T-helper 2 cell (primary cell): ENCODE measurements around the gene MYL3.
A peak's percentile ranks its signal among the peaks of the same experiment; 100 is the strongest.
"Not testable (repeated sequence)": the region's sequence is repeated elsewhere in the genome, so short reads cannot be mapped to it uniquely, and the experiment has no call there.

ENCODE experiments used
- DNase-seq, 5 experiments: peaks; one replicate each; pipeline versions ENCODE4 v3.0.0 to v3.0.0-alpha.2; 2012 to 2022
- total RNA-seq, 2 donors: gene quantifications; one replicate each; lab custom pipeline; 2026; lab: John Stamatoyannopoulos, UW

Gene MYL3
- total RNA-seq = 0 reads per million in 2 donors

DNA sequence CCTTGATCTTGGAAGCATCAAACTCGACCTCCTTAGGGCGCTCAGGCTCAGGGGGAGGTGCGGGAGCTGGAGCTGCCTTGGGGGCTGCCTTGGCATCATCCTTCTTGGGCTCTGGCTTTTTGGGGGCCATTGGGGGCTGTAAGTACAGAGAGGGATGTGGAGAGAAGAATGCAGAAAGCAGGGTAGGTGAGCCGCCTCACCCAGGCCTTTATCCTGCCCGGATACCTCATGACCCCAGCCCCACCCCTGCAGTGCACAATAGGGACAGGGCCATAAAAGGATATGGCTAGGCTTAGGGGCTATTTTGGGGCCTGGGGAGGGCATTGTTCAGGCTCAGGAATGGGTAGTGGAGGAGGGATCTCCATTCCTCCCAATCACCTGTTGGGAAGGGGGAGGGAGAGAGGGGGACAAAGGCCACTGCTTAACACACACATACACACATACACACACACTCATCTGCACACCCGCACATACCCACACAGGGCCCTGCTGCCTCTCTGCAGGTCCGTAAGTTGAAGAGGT is at the start of gene MYL3:
TSS of gene MYL3 (minus strand) at position 184 of the 522 bp plus-strand sequence. CDS start at position 130, 54 bp downstream.
- no peak for DNase-seq

DNA sequence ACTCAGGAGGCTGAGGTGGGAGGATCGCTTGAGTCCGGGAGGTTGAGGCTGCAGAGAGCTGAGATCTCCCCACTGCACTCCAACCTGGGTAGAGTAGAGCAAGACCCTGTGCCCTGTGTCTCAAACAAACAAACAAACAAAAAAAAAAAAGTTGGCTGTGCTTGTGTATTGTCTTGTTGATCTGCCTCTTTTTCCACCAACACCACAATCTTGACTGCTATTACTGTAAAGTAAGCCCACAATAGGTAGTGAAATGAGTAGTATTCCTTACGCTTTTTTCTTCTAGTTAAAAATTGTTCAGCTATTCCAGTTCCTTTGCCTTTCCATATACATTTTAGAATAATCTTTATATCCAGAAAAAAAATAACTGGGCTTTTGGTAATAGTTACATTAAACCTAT is 49.7 kb upstream of the MYL3 start:
- peak in 1 of 5 experiments; percentile 82 for DNase-seq

DNA sequence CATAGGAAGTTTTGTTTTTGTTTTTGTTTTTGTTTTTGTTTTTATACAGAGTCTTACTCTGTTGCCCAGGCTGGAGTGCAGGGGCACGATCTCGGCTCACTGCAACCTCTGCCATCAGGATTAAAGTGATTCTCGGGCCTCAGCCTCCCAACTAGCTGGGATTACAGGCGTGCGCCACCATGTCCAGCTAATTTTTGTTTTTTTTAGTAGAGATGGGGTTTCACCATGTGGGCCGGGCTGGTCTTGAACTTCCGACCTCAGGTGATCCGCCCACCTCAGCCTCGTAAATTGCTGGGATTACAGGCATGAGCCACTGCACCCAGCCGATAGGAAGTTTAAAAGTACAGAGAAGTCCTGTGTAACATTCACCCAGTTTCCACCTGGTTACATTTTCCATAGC is 47.7 kb upstream of the MYL3 start:
- DNase-seq = not testable (repeated sequence)

DNA sequence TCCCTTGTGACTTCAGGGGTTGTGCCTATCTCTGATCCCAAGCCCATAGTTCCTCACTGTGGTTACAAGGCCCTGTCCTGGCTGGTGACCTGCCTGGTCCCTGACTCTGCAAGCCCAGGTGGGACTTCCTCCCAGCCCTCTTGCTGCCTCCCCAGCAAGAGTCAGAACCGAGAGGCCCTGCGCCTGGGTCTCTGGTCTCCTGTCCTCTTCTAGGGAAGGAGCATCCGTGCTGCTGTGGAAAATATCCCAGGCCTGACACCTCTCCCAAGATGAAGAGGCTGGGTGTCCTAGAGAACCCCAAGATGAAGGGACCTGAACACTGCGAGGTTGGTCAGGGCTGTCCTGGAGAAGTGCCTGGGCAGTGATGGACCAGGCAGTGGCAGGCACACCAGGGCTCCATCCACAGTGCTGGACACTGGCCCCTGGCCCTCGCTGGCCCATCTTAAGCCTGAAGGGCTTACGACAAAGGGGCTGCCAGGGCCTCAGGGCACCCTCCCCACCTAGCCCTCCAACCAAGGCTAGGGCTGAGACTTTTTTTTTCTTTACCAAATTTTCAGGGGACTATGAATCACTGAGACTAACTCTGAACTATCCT is 47.0 kb upstream of the MYL3 start:
- DNase-seq = no peak

DNA sequence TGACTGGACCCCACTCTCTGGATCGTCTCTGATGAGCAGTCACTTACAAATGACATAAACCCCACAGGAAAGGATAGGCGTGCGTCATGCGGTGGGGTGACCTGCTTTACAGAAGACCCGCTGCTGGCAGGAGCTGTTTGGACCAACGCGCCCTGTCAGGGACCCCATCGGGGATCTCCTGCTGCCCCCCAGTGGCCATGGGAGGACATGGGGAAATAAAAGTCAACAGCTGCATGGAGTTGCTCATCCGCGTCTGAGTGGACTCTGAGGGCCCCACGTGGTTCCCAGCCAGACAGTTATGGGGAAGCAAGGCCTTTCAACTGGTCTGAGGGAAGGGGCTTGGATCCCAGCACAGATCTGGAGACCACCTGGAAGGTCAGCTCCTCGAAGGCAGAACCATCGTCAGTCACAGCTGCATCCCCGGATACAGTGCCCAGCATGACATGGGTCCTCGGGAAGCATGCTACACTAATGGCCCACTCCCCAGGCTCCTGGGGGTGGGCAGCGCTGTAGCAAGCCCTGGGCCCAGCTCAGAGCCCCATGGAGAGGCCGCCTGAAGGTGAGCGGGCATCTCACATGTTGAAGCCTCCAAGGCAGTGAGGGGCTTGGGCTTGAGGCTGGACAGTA is 46.4 kb upstream of the MYL3 start:
- peak; percentile 39 to 76 (median 68) for DNase-seq

DNA sequence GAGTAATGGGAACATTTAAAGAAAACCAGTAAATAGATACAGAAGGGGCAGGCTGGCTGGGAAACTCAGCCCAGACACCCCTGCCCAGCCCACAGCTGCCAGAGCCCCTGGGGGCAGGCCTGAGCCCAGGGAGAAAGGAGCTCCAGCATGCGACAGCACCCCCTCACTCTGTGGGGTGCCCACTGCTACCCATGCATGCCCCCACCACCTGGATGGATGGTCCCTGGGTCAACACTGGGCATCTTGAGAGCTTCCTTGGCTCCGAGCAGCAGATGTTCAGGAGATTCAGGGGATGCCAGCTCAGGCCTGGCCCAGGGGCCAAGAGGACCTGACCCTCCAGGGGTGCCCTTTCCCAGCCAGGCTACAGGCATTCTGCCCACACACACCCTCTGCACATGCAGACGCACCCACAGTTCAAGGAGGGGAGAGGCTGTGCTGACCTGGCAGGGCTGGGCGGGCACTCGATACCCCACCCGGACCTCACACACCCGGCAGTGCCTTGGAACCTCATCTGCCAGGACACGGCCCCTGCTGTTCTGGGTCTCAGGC is 45.8 kb upstream of the MYL3 start:
- no peak for DNase-seq

DNA sequence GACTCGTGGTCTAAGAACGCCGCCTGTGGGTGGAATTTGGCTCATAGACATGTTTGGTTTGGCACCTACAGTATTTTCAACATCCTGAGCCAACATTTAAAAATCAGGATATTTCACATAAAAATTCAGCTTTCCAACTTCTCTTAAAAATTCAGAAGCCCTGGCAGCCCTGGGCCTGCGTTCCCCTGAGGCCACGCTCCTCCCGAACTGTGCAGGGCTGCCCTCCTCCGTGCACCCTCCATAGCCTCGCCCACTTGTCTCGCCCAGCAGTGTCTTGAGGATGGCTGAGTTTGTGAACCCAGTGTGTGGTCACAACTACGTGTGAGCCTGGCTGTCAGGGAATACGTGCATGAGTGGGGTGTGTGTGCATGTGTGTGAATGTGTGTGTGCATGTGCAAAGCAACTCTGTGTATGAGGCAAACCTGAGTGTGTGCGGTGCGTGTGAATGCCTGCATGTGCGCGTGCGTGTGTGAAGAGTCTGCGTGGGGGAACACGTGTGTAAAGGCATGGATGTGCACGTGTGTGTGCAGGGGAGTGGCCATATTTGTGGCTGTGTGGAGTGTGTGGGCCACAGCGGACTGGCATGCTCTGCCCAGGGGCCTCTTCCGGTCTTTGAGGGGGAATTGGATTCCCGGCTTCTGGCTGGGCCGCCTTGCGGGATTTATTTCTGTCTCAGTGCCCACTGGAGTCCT is 45.2 kb upstream of the MYL3 start:
- no peak for DNase-seq

DNA sequence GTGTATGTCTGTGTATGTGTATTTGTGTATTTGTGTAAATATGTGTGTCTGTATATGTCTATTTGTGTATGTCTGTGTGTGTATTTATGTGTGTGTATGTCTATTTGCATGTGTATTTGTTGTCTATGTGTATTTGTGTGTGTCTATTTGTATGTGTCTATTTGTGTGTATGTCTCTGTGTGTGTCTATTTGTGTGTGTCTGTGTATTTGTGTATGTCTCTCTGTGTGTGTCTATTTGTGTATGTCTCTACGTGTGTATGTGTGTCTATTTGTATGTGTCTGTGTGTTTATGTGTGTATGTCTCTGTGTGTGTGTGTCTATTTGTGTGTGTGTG is 44.7 kb upstream of the MYL3 start:
- DNase-seq = no peak

DNA sequence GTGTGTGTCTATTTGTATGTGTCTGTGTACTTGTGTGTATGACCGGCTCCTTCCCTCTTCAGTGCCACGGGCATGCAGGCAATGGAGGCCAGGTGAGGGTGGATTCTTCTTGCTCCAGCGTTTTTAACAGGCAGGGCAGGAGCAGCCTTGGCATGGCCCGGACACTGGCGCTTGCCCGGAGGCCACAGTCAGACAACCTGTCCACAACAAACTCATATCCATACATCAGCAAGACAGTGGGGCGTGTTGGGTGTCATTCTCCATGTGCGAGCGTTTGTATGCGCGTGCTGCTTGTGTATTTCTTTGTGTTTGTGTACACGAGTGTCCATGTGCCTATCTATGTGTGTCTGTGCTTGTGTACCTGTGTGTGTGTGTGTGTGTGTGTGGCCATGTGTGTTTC is 44.0 kb upstream of the MYL3 start:
- DNase-seq = no peak

DNA sequence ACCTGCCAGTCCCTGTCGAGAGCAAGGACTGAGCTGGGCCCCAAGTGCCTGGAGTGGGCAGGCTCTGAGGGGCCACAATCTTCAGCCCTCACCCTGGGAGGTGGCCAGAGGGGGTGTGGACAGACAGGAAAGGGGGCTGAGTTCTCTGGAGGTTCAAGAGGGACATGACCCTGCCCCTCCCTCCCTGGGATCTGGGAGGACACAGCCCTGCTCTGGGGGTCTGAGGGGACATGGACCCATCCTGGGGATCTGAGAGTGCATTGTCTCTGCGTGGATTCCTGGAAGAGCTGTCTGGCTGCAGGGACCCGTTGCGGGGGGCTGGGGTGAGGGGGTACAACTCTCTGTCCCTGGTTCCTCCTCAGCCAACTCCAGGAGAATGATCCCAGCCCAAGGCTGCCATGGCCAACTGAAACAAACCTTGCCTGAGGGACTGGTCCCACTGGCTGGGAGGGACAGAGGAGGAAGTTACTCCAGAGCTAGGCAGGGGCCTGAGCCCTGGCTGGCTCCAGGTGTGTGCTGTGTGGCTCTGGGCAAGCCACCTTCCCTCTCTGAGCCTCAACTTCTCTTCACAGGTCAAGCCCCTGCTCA is 43.3 kb upstream of the MYL3 start:
- no peak for DNase-seq

DNA sequence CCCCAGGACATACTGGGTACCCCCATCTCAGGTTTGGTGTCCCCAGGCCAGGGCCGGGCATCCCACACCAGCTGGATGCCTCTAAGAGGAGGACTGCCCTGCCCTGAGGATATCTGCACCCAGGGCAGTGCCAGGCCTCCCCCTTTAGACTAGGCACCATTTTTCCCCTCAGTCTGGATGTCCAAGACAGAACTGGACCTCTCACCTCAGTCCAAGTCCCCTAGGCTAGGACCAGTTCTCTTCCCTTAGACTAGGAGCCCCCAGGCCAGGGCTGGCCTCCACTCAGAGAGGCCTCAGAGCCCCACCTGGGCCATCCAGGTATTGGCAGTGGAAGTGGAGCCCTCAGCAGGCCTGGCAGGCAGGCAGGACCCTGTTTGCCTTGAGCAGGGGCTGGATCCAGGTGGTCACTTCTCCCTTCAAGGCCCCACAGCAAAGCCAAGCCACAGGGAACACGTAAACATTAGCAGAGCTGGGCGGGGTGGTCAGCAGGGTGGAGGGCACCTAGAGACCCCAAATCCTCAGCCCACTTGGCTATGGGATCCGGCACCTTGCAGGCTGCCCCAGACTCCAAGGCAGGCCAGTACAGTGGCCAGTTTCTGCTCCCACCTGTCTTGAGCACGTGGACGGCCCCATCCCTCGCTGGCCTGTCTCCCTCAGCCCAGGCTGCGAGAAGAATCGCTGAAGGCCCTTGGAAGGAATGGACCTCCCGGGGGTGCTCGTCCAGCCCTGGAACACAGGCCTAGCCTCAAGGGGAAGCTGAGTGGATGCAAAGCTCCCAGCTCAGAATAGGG is 42.6 kb upstream of the MYL3 start:
- DNase-seq = no peak

DNA sequence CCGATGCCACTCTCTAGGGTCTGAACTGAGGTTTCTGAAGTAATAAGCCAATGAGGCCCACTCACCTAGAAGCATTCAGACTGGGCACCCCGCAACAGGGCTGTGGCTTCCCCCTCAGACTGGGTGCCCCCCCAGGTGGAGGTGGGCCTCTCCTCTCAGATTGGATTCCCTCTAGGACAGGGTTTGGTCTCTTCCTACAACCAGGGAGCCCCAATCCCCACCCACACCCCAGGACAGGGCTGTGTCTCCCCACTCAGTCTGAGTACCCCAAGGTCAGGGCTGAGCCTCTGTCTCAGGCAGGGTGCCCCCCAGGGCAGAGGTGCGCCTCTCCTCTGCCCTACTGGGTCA is 41.9 kb upstream of the MYL3 start:
- DNase-seq = no peak

DNA sequence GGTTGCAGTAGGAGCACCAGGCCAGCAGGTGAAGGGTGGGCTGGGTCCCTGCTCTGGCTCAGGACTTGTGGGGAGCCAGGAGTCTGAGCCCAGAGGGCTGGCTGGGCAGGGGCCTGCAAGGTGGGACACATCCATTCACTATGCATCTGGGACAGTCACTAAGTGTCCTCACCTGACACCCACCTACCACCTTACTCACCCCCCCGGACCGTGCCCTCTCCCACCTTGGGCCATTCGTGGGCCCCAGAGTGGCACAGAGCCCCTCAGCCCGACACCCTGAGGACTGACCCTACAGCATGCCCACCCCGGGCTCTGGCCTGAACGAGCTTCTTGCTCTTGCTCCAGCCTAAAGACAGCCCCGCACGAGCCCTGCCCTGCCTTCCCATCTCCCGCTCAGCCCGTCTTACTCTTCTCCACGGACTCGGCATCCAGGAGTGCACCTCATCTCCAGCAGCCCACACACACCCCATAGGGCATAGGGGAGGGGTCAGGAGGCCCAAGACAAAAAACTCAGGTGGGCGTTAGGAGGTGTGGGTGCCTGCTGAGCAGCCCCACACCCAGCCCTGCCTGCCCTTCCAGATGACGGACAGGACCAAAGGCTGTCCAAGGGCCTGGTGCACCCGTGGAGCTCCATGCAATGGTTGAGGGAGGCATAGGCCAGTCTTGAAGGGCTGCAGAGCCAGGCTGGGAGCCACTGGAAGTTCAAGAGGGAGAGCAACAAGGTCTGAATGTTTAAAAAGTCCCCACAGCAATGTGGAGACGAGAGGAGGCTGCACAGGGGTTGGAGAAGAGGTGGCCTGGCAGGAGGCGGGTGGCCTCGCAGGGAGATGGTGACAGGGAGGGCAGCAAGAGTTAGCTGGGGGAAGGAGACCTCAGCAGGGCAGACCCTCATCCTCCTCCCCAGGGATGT is 41.3 kb upstream of the MYL3 start:
- DNase-seq = no peak

DNA sequence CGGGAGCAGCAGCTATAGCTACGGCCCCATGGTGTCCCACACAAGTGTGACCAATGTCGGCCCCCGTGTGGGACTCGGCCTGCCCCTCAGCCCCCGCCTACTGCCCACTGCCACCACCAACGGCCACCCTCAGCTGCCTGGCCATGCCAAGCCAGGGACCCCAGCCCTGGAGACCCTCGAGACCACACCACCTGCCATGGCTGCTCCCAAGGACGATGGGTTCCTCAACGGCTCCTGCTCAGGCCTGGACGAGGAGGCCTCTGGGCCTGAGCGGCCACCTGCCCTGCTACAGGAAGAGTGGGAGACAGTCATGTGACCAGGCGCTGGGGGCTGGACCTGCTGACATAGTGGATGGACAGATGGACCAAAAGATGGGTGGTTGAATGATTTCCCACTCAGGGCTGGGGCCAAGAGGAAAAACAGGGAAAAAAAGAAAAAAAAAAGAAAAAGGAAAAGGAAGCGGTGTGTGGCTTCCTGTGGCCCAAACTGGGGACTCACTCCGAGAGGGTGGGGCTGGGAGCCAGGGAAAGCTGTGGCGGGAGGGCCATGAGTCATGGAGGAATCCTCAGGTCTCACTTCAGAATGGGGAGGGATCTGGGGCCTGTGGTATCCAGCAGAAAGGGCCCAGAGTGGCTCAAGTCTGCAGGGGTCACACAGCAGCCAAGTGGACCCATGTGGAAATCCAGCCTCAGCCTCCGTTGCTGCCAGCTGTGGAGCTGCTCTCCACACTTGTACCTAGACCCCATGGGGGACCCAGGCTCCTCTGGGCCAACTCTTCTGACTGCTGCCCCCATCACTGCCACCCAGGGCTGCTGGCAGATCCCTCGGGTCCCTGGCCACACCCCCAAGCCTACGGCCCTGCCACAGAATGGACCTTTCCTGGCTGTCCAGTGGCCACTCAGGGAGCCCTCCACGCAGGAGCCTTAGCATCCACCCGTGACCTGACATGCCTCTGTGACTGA is 40.4 kb upstream of the MYL3 start:
- no peak for DNase-seq

DNA sequence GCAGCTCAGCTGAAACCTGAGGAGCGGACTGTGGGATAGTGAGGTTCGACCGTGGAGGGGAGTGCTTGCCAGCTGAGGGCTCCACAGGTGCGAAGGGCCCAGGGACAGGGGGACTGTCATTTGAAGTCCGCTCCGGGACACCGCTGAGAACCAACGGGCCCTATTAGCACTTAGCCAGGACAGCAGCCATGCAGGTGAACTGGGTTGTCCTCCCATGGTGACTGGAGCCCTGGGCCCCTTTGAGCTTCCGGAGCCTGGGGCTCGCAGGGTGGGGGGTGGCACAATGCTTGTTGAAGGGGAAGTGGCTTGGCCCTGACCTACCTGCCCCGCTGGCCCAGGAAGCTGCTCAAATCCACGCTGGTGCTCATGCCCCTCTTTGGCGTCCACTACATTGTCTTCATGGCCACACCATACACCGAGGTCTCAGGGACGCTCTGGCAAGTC is 39.0 kb upstream of the MYL3 start:
- no peak for DNase-seq

DNA sequence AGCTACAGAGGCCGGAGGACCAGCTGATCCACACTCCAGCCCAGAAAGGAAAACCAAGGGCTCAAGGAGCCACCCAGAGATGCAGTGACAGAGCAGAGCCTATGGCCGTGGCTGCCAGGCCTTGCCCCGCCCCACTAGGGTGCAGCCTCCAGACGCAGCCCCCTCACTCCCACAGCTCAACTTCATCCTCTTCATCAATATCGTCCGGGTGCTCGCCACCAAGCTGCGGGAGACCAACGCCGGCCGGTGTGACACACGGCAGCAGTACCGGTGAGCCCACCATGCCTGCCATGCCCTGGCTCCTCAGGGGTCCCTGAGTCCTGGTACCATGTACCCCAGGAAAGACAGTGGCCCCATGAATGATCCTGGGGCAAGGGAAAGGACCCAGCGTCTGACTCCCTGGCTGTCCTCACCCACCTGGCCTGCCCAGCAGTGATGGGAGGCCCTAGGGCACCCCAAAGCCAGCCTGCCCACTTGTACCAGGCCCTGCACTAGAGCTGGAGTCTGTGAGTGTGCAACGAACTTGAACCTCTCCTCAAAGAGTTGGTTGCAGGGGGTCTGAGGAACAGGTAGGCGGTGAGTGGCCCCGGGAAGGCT is 38.4 kb upstream of the MYL3 start:
- no peak for DNase-seq

DNA sequence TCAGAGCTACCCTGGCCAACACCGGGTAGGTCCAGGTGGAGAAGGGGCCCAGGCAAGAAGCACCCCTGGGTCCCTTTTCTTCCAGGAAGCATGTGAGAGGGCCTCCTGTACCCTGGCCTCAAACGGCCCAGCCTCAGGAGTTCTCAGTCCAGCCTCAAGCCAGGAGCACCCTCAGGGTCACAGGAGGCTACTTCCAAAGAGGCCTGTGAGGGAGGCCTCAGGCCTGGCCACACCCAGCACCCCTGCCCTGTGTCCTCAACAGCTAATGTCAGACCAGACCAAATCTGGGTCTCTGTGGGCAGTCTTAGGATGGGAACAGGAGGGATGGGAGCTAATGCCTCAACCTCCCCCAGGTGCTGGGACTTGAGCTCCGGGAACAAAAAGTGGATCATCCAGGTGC is 37.8 kb upstream of the MYL3 start:
- DNase-seq = no peak

DNA sequence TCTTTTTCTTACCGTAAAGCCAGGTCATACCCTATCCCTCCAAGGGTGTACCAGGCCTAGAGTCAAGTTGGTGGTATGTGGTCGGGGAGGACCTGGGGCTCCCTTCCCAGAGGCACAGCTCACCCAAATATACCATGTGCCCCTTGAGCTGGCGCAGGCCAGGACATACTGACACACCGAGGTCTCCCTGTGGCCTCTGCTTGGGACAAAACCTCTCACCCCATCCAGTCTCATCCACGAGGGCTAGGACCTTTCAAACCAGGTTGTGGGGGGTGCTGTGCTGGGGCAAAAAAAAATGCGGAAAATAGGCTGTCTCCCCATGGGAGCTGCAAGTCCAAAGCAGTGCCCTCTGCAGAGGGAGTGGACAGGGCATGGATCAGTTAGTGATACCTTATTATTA is 37.1 kb upstream of the MYL3 start:
- no peak for DNase-seq

DNA sequence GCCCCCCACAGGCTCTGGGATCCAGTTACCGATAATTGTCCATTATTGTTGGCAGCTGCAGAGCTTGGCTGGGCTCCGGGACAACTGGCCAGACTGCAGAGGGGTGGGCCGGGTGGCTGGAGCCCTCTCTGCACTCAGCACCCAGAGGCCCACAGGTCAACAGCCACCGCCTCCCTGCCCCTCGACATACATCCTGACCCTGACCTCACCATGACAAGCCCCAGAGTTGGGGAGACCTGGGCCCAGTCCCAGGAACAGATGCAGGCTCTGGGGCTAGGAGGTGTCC is 36.7 kb upstream of the MYL3 start:
- no peak for DNase-seq
